Right lobe of liver (tissue), 4 donors: Measurements from ENCODE around the gene XPOT.

Experiments
- POLR2A ChIP-seq: fragments of 450-650 bp; IDR thresholded peaks from one replicate; pipeline ENCODE4 v1.6.1; 2017; ENCODE audit warnings: antibody characterized with exemption, mild to moderate bottlenecking
- TF ChIP-seq, protein P1 (sequence below), 4 donors: fragments of 200-600 bp in 3 of 4; fragments of 450-650 bp in 1 of 4; IDR thresholded peaks; one replicate each; pipeline versions ENCODE4 v1.5.1 to v1.8.0; 2016 to 2022; ENCODE audit warnings: antibody characterized with exemption in 4 of 4, mild to moderate bottlenecking in 2 of 4
- donor health status: DM: no; HTN: no; CAD: no.
- donor health status: DM: no; HTN: no; CAD: no.
- donor health status: DM: no; HTN: yes; CAD: no.

DNA sequence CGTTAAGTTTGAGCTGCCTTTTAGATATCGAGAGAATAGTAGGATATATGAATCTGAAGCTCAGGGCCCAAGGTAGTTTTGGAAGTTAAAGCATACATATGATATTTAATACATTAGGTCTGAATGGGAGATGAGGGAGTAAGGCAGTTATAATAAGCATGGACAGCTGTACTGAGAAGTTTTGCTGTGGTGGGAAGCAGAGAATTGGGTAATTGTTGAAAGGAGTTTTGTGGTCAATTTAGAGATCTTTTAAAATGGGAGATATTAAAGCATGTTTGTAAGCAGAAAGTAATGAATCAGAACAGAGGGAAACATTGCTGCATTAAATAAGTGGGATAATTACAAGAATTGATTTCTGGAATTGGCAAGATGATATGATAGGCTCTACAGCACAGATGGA, 69.0 kb downstream of the XPOT start:
- no peak for TF ChIP-seq POLR2A
- TF ChIP-seq, protein P1, sequence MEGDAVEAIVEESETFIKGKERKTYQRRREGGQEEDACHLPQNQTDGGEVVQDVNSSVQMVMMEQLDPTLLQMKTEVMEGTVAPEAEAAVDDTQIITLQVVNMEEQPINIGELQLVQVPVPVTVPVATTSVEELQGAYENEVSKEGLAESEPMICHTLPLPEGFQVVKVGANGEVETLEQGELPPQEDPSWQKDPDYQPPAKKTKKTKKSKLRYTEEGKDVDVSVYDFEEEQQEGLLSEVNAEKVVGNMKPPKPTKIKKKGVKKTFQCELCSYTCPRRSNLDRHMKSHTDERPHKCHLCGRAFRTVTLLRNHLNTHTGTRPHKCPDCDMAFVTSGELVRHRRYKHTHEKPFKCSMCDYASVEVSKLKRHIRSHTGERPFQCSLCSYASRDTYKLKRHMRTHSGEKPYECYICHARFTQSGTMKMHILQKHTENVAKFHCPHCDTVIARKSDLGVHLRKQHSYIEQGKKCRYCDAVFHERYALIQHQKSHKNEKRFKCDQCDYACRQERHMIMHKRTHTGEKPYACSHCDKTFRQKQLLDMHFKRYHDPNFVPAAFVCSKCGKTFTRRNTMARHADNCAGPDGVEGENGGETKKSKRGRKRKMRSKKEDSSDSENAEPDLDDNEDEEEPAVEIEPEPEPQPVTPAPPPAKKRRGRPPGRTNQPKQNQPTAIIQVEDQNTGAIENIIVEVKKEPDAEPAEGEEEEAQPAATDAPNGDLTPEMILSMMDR (IDR thresholded peaks at IDR 0.05) = no peak
